RWPE1 (cell line): Measurements from ENCODE around the gene ROBO3.

ENCODE experiments used
- CTCF ChIA-PET: fragments of 350-600 bp; sonication (Branson Sonifier 250); formaldehyde crosslinking; extraction: SDS; loops from one replicate; lab custom pipeline; 2021; lab: Yijun Ruan, JAX
- POLR2A ChIA-PET: fragments of 400-600 bp; formaldehyde crosslinking; extraction: SDS; loops from one replicate; lab custom pipeline; 2020; ENCODE audit warnings: antibody characterized with exemption; ENCODE audit not compliant: low non-redundant PET; lab: Yijun Ruan, JAX
- DNase-seq: peaks from one replicate; pipeline ENCODE4 v3.0.0; 2012; ENCODE audit warnings: low spot score
- H3K27ac ChIP-seq: fragments of 450-650 bp; 2 replicates; pipeline ENCODE4 v1.5.1; 2017
- TF ChIP-seq, protein P1 (sequence below): fragments of 450-650 bp; conservative IDR thresholded peaks from 2 replicates; pipeline ENCODE4 v1.5.1; 2017; ENCODE audit warnings: low read depth, mild to moderate bottlenecking

The ROBO3 gene

DNA sequence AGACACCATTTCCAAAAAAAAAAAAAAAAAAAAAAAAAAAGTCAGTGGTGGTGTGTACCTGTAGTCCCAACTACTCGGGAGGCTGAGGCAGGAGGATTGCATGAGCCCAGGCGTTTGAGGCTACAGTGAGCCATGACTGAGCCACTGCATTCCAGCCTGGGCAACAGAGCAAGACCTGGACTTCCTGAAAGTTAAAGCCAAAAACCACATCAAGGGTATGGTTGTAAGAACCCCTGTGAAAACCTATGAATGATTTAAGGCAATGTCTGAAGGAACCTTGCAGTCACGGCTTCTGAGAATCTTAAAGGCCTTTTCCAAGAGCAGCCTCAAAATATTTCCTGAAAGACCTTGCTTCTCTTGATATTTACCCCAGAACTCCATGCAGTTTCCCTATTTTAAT, 34.5 kb upstream of the ROBO3 start:
- H3K27ac ChIP-seq: no peak overlapping the region
- POLR2A ChIA-PET: no interaction called here
- TF ChIP-seq, protein P1, sequence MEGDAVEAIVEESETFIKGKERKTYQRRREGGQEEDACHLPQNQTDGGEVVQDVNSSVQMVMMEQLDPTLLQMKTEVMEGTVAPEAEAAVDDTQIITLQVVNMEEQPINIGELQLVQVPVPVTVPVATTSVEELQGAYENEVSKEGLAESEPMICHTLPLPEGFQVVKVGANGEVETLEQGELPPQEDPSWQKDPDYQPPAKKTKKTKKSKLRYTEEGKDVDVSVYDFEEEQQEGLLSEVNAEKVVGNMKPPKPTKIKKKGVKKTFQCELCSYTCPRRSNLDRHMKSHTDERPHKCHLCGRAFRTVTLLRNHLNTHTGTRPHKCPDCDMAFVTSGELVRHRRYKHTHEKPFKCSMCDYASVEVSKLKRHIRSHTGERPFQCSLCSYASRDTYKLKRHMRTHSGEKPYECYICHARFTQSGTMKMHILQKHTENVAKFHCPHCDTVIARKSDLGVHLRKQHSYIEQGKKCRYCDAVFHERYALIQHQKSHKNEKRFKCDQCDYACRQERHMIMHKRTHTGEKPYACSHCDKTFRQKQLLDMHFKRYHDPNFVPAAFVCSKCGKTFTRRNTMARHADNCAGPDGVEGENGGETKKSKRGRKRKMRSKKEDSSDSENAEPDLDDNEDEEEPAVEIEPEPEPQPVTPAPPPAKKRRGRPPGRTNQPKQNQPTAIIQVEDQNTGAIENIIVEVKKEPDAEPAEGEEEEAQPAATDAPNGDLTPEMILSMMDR: no peak
- DNase-seq: no peak
- CTCF ChIA-PET: no interaction called here

DNA sequence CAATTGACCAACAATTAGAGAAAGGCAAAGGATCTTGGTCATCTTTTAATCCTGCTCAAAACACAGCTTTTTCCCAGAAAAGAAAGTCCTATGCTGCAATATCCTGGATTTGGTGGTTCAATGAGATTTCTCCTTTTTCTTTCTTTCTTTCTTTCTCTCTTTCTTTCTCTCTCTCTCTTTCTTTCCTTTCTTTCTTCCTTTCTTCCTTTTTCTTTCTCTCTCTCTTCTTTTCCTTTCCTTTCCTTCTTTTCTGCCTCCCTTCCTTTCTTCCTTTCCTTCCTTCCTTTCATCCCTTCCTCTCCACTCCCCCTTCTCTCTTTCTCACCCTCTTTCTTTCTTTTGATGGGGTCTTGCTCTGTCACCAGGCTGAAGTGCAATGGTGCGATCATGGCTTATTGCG, 33.3 kb upstream of the ROBO3 start:
- ChIA-PET CTCF (interaction anchor here (0.9 kb wide), 1 partner anchor 69 kb away, joined by 3 read pairs; no protein-coding TSS in a partner anchor), POLR2A (no interaction called here)
- DNase-seq: no peak
- H3K27ac ChIP-seq: no peak overlapping the region
- TF ChIP-seq, protein P1: no peak

DNA sequence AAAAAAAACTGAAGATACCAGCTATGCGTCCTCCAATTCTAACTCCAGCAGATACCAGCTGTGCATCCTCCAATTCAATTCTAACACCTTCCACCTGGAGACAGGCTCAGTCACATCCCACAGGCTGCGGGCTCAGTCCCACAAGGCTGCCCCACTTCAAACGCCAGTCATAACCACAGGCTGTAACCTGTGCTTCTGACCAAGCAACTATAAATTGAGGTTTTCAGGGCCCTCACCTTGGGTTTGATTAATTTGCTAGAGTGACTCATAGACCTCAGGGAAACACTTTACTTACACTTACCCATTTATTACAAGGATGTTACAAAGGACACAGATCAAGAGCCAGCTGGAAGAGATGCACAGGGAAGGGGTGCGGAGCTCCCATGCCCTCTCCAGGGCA, 32.7 kb upstream of the ROBO3 start:
- peak; percentile 39 for DNase-seq
- CTCF ChIA-PET: interaction anchor here (0.6 to 0.9 kb wide), 2 partner anchors 64 to 70 kb away, joined by 3 read pairs; no protein-coding TSS in a partner anchor
- H3K27ac ChIP-seq: no peak overlapping the region
- POLR2A ChIA-PET: no interaction called here
- TF ChIP-seq, protein P1: no peak

DNA sequence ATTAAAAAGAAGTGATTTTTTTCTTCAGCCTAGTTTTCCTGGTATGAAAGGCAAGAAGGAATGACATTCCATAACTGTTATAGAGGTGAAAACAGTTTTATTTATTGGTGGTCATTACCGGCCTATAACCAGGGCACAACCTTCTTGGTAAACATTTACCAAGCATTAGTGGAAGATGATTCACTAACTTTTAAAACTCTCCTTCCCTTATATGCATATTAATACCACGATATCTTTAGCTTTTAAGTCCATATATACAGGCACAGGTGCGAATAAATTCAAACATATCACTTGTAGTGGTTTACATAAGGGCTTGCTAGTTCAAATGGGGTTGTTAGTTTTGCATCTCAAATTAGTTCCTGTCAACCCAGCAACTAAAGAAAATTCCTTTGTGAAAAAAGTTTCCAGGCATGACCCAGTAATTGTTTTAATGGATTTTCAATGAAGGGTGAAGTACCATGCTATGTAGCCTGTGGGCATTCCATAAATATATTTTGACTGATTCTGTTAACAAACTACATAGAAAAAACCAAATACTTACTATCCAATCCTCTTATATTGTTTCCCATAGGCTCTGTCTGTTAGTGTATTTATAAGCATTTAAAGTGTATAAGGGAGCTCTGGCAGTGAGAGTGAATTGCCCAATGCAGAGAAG, 30.6 kb upstream of the ROBO3 start:
- TF ChIP-seq, protein P1: no peak
- CTCF ChIA-PET: interaction anchor here (0.6 to 0.9 kb wide), 2 partner anchors 166 to 335 kb away, joined by 3 to 4 read pairs; no protein-coding TSS in a partner anchor

DNA sequence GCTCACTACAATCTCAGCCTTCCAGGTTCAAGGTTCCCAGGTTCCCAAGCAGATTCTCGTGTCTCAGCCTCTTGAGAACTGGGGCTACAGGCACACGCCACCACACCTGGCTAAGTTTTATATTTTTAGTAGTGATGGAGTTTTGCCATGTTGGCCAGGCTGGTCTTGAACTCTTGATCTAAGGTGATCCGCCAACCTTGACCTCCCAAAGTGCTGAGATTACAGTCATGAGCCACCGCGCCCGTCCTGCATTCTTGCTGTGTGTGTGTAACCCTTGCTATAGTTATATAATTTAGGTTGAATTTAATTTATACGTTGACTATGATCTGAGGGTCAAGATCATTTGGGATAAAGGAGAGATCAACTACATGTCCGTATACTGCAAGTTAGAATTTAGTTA, 29.3 kb upstream of the ROBO3 start:
- ChIA-PET CTCF (interaction anchor here (0.6 to 3.1 kb wide), 5 partner anchors 21 to 191 kb away, joined by 3 to 14 read pairs (median 4); no protein-coding TSS in a partner anchor), POLR2A (no interaction called here)
- TF ChIP-seq, protein P1: no peak
- no peak overlapping the region for H3K27ac ChIP-seq
- DNase-seq: no peak

More for the DNA sequence above, 30.6 kb upstream of the ROBO3 start:
- POLR2A ChIA-PET: no interaction called here
- DNase-seq: no peak
- no peak overlapping the region for H3K27ac ChIP-seq

DNA sequence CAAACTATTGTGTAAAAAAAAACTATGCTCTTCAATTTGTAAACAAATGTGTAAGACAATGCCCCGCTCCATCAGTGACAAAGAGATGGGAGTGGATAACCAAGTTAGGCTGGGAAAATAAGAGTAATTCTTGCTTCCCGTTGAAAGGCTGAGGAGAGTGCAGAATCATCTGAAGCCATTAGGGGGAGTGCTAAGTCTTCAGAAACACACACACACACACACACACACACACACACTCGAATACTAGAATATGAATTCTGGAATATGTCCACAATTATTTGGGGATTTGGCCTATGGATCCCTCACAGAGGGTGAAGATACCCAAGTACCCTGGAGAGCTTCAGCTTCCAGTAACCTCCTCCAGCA, 27.8 kb upstream of the ROBO3 start:
- H3K27ac ChIP-seq: no peak overlapping the region
- ChIA-PET POLR2A (no interaction called here), CTCF (interaction anchor here (0.6 to 3.1 kb wide), 10 partner anchors 38 to 1184 kb away, joined by 3 to 14 read pairs (median 3); partner anchors contain the start of gene CCDC15)
- DNase-seq: peak; percentile 73
- TF ChIP-seq, protein P1: peak; percentile 58
